ENCODE results near the gene IPP. TPM values are rescaled to one million over a fixed set of nuclear protein-coding genes. Genes with fewer than 3 reads are reported as not detected.

Gene IPP
- total RNA-seq, 4 donors from 2014 or later = 5.6 to 11.7 (median 7.1) TPM

DNA sequence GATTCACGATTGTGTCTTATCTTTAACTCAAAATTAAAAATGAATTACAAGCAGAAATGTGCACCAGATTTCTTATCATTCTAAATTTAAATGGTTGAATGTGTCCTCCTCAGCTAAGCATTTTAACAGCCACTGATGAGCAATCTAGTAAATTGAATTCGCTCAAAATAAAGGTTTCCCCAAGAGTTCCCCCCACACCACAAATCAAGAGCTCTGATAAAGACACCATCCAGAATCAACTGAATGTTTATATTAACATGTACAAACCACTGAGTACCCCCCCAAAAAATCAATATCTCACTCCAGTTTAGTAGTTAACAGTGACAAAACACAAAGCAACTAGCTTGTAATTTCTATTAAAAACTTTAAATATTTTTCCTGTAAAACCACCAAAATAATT is 66.1 kb downstream of the IPP start:
- in situ Hi-C loops (cut with MboI; ENCODE audit: low sequenced_read_pairs in 4 of 4) = loop anchor here in 1 of 4 donors (25.0 kb wide), 1 partner anchor 97 kb away; the partner anchor contains the start of gene NASP
- Histone ChIP-seq H3K4me3 (peak overlapping the region in 3 of 4 donors; percentile 87 to 99 (median 96)), H3K27ac (peak overlapping the region in 3 of 4 donors; percentile 97 to 98 (median 97)), H3K9me3 (no peaks in the 10 kb centered on the region), H3K4me1 (peaks cover 58 to 60% of the 10 kb centered on the region in 2 donors), H3K27me3 (no peaks in the 10 kb centered on the region), H3K36me3 (no peaks in the 10 kb centered on the region)
- intact Hi-C loops (cut with DNase I; ENCODE audit: low total_unique reads) = loop anchor here (10.0 kb wide), 3 partner anchors 340 to 950 kb away; partner anchors contain the start of genes KIF2C, MUTYH, PIK3R3 and RNU5D-1
- ATAC-seq (no peak), DNase-seq (no peak)
- TF ChIP-seq POLR2A (IDR thresholded peaks at IDR 0.05) = no peak
- TF ChIP-seq, protein P1, sequence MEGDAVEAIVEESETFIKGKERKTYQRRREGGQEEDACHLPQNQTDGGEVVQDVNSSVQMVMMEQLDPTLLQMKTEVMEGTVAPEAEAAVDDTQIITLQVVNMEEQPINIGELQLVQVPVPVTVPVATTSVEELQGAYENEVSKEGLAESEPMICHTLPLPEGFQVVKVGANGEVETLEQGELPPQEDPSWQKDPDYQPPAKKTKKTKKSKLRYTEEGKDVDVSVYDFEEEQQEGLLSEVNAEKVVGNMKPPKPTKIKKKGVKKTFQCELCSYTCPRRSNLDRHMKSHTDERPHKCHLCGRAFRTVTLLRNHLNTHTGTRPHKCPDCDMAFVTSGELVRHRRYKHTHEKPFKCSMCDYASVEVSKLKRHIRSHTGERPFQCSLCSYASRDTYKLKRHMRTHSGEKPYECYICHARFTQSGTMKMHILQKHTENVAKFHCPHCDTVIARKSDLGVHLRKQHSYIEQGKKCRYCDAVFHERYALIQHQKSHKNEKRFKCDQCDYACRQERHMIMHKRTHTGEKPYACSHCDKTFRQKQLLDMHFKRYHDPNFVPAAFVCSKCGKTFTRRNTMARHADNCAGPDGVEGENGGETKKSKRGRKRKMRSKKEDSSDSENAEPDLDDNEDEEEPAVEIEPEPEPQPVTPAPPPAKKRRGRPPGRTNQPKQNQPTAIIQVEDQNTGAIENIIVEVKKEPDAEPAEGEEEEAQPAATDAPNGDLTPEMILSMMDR (IDR thresholded peaks at IDR 0.05 in 4 of 5, conservative IDR thresholded peaks at IDR 0.05 in 1 of 5) = no peak

DNA sequence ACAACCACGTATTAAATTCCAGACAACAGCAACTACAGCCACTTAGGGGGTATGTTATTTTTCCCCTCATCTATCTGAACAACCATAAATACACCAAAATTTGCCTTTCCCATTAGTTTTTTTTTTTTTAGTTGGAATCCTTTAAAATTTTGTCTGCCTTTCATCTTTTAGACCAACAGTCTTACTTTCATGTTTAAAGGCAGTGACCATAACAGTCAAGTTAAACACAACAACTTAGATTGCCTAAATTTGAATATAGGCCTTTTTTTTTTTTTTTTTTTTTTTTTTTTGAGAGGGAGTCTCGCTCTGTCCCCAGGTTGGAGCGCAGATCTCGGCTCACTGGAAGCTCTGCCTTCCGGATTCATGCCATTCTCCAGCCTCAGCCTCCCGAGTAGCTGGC is 67.5 kb downstream of the IPP start:
- in situ Hi-C loops (cut with MboI; ENCODE audit: low sequenced_read_pairs in 4 of 4) = loop anchor here in 1 of 4 donors (25.0 kb wide), 1 partner anchor 96 kb away; the partner anchor contains the start of gene NASP
- Histone ChIP-seq H3K36me3 (no peaks in the 10 kb centered on the region), H3K4me3 (no peak overlapping the region), H3K27me3 (no peaks in the 10 kb centered on the region), H3K4me1 (peaks cover 63 to 66% of the 10 kb centered on the region in 2 donors), H3K27ac (peak overlapping the region; percentile 44 to 98 (median 86)), H3K9me3 (no peaks in the 10 kb centered on the region)
- intact Hi-C loops (cut with DNase I; ENCODE audit: low total_unique reads) = loop anchor here (10.0 kb wide), 3 partner anchors 338 to 948 kb away; partner anchors contain the start of genes KIF2C, MUTYH, PIK3R3 and RNU5D-1
- TF ChIP-seq, protein P1 (IDR thresholded peaks at IDR 0.05 in 4 of 5, conservative IDR thresholded peaks at IDR 0.05 in 1 of 5) = no peak
- no peak for TF ChIP-seq POLR2A (IDR thresholded peaks at IDR 0.05)
- no peak for DNase-seq
- ATAC-seq = no peak

DNA sequence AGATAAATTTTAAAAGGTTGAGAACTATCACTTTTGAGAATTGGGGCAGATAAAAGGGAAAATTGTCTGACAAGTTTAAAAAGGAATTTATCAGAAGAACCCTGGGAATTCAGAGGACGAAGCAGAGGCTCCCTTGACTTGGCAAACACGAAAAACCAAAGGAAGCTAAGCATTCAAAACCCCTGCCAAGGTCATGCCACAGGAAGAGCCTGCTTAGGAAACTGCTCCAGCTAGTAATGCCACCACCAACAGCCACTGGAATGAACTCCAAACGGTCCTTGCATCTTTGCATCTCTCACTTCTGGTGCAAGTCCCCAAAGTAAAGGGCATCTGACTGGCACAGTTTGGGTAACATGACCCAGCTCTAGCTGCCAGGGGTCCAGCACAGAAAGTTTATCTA is 71.3 kb downstream of the IPP start:
- Histone ChIP-seq H3K4me1 (peaks cover 89 to 93% of the 10 kb centered on the region in 2 donors), H3K27ac (peak overlapping the region; percentile 74 to 98 (median 86)), H3K27me3 (no peaks in the 10 kb centered on the region), H3K9me3 (no peaks in the 10 kb centered on the region), H3K36me3 (no peaks in the 10 kb centered on the region), H3K4me3 (peak overlapping the region in 1 of 4 donors; percentile 4)
- DNase-seq (peak in 1 of 2 donors; percentile 35), ATAC-seq (peak; percentile 36 to 47)
- TF ChIP-seq, protein P1 (IDR thresholded peaks at IDR 0.05 in 4 of 5, conservative IDR thresholded peaks at IDR 0.05 in 1 of 5) = no peak
- no peak for TF ChIP-seq POLR2A (IDR thresholded peaks at IDR 0.05)
- intact Hi-C loops (cut with DNase I; ENCODE audit: low total_unique reads) = no loop called here
- in situ Hi-C loops (cut with MboI; ENCODE audit: low sequenced_read_pairs in 4 of 4) = loop anchor here in 1 of 4 donors (25.0 kb wide), 1 partner anchor 92 kb away; the partner anchor contains the start of gene NASP

DNA sequence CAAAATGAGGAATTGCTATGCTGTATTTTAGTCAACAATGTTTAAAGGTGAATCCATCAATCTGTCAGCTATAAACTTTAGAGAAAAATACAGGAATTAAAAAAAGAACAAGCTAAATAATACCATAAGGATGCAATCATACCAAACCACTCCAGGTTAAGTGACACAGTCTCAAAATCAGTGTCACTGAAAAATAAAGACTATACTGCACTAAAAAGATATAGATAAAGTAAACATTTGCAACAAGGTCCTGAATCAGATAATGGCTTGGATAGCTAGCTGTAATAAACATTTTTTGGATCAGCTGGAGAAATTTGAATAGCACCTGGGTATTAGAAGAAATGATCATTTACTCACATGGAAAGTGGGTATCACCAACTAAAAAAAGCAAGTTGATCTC is 72.0 kb downstream of the IPP start:
- no peak for ATAC-seq
- Histone ChIP-seq H3K36me3 (no peaks in the 10 kb centered on the region), H3K4me3 (peak overlapping the region in 1 of 4 donors; percentile 4), H3K4me1 (peaks cover 92 to 94% of the 10 kb centered on the region in 2 donors), H3K27me3 (no peaks in the 10 kb centered on the region), H3K27ac (peak overlapping the region; percentile 74 to 98 (median 86)), H3K9me3 (no peaks in the 10 kb centered on the region)
- in situ Hi-C loops (cut with MboI; ENCODE audit: low sequenced_read_pairs in 4 of 4) (loop anchor here in 1 of 4 donors (25.0 kb wide), 1 partner anchor 91 kb away; the partner anchor contains the start of gene NASP), intact Hi-C loops (cut with DNase I; ENCODE audit: low total_unique reads) (no loop called here)
- DNase-seq = no peak
- TF ChIP-seq, protein P1 (IDR thresholded peaks at IDR 0.05 in 4 of 5, conservative IDR thresholded peaks at IDR 0.05 in 1 of 5) = no peak
- TF ChIP-seq POLR2A (IDR thresholded peaks at IDR 0.05) = no peak

All from gastrocnemius medialis (tissue), 4 donors.